ENCODE data around the gene STXBP3.

GRCh38 chr1:108725906-108726305, 20.6 kb upstream of the STXBP3 start:
- TF ChIP-seq, protein P1, sequence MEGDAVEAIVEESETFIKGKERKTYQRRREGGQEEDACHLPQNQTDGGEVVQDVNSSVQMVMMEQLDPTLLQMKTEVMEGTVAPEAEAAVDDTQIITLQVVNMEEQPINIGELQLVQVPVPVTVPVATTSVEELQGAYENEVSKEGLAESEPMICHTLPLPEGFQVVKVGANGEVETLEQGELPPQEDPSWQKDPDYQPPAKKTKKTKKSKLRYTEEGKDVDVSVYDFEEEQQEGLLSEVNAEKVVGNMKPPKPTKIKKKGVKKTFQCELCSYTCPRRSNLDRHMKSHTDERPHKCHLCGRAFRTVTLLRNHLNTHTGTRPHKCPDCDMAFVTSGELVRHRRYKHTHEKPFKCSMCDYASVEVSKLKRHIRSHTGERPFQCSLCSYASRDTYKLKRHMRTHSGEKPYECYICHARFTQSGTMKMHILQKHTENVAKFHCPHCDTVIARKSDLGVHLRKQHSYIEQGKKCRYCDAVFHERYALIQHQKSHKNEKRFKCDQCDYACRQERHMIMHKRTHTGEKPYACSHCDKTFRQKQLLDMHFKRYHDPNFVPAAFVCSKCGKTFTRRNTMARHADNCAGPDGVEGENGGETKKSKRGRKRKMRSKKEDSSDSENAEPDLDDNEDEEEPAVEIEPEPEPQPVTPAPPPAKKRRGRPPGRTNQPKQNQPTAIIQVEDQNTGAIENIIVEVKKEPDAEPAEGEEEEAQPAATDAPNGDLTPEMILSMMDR (IDR thresholded peaks at IDR 0.05) = no peak
- no peak for TF ChIP-seq POLR2AphosphoS5 (IDR thresholded peaks at IDR 0.05)
- no peak for TF ChIP-seq POLR2A (IDR thresholded peaks at IDR 0.05)
- TF ChIP-seq EP300 (IDR thresholded peaks at IDR 0.05) = no peak

Data from gastroesophageal sphincter (tissue), 3 donors.